Epithelial cell of esophagus (primary cell): ENCODE data around the gene SGTA.

Experiments used
- DNase-seq: peaks from one replicate; pipeline ENCODE4 v3.0.0; 2010; ENCODE audit warnings: low read depth
- H3K4me3 ChIP-seq: 2 replicates; pipeline ENCODE4 v1.5.1; 2011; ENCODE audit warnings: mild to moderate bottlenecking, low read length, control low read depth
- CTCF ChIP-seq: IDR thresholded peaks from 2 replicates; pipeline ENCODE4 v1.5.1; 2011; ENCODE audit warnings: low read depth, mild to moderate bottlenecking, low read length, control low read depth, inconsistent platforms; ENCODE audit not compliant: insufficient read depth; ENCODE audit errors: missing control alignments

Gene SGTA

DNA sequence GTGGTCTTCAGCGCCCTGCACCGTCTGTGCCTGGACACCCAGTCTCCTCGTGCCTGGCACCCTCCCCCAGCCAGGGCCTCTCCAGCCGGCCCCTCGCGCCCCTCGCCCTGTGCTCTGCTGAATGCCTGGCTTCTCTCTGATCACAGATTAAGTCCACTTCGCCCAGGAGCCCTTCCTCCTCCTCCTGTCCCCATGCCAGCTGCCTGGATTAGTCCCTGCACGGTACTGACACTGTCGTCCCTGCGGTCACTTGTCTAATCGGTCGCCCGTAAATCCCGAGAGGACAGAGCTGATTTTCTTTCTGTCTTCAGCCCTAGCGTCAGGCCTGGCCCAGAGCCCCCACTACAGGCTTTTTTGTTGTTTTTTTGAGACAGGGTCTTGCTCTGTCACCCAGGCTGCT is 8.8 kb upstream of the SGTA start:
- H3K4me3 ChIP-seq: no peak overlapping the region
- DNase-seq: no peak
- no peak for TF ChIP-seq CTCF

- TF ChIP-seq CTCF: no peak
- no peak overlapping the region for H3K4me3 ChIP-seq
- DNase-seq: no peak
Observed at GRCh38 chr19:2791440-2791839, 8.4 kb upstream of the SGTA start.

- no peak for TF ChIP-seq CTCF
- DNase-seq: no peak
- H3K4me3 ChIP-seq: no peak overlapping the region
Observed at GRCh38 chr19:2790557-2791271, 7.6 kb upstream of the SGTA start.

DNA sequence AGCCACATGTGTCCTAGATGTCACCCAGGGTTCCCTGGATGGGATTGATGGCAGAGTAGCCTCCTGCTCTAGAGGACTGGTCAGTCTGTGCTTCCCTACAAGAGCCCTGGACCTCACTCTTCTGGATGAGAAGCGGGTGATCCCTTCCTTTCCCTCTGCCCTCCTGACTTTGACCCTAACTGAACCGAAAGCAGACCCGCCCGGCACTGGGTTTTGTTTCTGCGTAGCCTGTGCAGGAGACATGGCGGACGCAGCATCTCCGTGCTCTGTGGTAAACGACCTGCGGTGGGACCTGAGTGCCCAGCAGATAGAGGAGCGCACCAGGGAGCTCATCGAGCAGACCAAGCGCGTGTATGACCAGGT is 7.1 kb upstream of the SGTA start:
- H3K4me3 ChIP-seq: no peak overlapping the region
- no peak for DNase-seq
- TF ChIP-seq CTCF: no peak

DNA sequence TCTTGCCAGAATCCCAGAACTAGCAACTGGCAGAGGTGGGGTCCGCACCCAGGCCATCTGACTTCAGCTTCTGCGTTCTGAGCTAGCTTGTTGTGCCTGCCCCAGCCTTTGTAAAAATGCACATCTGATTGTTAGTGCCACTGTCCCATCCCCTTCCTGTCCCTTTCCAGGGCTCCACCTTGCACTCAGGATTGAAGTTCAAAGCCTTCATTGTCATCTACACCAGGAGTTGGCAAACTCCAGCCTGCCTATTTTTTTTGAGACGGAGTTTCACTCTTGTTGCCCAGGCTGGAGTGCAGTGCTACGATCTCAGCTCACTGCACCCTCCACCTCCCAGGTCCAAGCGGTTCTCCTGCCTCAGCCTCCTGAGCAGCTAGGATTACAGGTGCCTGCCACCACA is 5.2 kb upstream of the SGTA start:
- no peak for TF ChIP-seq CTCF
- no peak overlapping the region for H3K4me3 ChIP-seq
- no peak for DNase-seq

DNA sequence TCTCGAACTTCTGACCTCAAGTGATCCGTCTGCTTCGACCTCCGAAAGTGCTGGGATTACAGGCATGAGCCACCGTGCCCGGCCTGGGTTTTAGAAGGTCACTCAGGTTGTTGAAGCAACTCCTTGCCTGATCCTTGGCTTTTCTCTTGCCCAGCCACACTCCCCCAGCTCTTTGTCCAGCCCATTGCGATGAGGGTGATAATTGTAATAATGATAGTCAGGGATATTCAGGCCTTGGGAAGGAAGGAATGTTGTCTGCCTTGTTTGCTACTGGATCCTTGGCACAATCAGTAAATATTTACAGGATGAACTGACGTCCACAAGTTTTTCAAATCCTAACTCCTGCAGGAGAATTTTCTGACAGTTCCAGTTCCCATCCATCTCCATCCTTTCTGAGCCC is 4.0 kb upstream of the SGTA start:
- DNase-seq: no peak
- TF ChIP-seq CTCF: no peak
- no peak overlapping the region for H3K4me3 ChIP-seq
